ENCODE measurements around the gene CNTNAP5.

CNTNAP5 gene

DNA sequence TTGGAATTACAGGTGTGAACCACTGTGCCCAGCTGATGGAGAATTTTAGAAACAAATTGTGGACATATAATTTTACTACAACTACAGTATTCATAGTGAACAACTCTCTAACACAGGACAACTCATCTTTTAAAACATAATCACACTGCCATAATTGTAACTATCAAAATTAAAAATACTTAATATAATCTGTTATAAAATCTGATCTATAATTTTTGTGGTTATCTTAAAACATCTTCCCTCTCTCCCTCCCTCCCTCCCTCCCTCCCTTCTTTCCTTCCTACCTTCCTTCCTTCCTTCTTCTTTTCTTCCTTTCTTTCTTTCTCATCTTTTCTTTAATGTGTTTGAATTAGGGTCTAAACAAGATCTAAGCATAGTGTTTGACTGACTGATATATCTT lies 577.7 kb downstream of the CNTNAP5 start:
- Histone ChIP-seq H3K4me3 (ENCODE audit: low read length) (no peak overlapping the region), H3K4me1 (ENCODE audit: control insufficient read depth, low read depth, low read length) (no peaks in the 10 kb centered on the region), H3K27ac (ENCODE audit: low read length) (no peak overlapping the region), H3K27me3 (ENCODE audit: control insufficient read depth, insufficient read depth, low read length) (no peaks in the 10 kb centered on the region), H3K36me3 (ENCODE audit: control insufficient read depth, low read depth, low read length) (no peaks in the 10 kb centered on the region), H3K9me3 (ENCODE audit: control insufficient read depth, low read depth, low read length) (no peaks in the 10 kb centered on the region), H3K9ac (ENCODE audit: low read length) (no peak overlapping the region)

DNA sequence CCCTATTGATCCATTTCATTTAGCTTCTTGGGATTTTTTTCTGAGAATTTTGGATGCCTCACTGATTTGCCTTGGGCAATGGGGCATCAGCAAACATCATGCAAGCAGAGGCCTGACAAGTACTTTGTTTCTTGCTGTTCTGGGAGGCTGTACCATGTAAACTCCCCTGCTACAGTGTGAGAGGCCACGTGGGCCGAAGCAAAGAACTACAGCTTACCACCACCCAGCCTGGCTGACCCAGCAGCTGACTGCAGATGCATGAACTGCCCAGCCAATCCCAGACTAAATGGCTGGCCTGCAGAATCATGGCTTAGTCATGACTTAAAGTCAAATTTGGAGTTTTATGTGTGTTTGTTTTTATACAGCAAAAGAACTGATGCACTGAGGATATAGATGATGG lies 579.9 kb downstream of the CNTNAP5 start:
- H3K36me3 ChIP-seq (ENCODE audit: control insufficient read depth, low read depth, low read length): no peaks in the 10 kb centered on the region
- peaks cover 3% of the 10 kb centered on the region for H3K4me1 ChIP-seq (ENCODE audit: control insufficient read depth, low read depth, low read length)
- H3K4me3 ChIP-seq (ENCODE audit: low read length): no peak overlapping the region
- no peaks in the 10 kb centered on the region for H3K9me3 ChIP-seq (ENCODE audit: control insufficient read depth, low read depth, low read length)
- H3K27me3 ChIP-seq (ENCODE audit: control insufficient read depth, insufficient read depth, low read length): no peaks in the 10 kb centered on the region
- no peak overlapping the region for H3K27ac ChIP-seq (ENCODE audit: low read length)
- H3K9ac ChIP-seq (ENCODE audit: low read length): no peak overlapping the region

DNA sequence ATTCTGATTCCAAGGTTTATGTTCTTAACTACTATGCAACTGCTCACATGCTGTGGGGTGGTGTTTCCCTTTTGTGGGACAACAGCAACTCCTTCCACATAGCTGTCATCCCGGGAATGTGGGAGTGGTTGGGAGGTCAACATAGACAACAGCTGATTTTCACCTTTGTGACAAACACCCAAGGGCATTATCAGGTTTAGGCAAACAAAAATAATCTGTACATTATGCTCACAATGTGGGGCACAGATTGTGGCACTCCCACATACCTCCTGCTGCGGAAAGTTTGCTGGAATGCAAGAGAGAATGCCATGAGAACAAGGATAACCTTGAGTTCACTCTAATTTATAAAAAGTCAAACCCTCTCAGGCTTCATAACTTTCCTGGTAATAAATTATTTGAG lies 582.6 kb downstream of the CNTNAP5 start:
- no peaks in the 10 kb centered on the region for H3K9me3 ChIP-seq (ENCODE audit: control insufficient read depth, low read depth, low read length)
- H3K27ac ChIP-seq (ENCODE audit: low read length): no peak overlapping the region
- H3K27me3 ChIP-seq (ENCODE audit: control insufficient read depth, insufficient read depth, low read length): no peaks in the 10 kb centered on the region
- H3K4me3 ChIP-seq (ENCODE audit: low read length): no peak overlapping the region
- no peaks in the 10 kb centered on the region for H3K36me3 ChIP-seq (ENCODE audit: control insufficient read depth, low read depth, low read length)
- H3K9ac ChIP-seq (ENCODE audit: low read length): no peak overlapping the region
- peaks cover 22% of the 10 kb centered on the region for H3K4me1 ChIP-seq (ENCODE audit: control insufficient read depth, low read depth, low read length)

DNA sequence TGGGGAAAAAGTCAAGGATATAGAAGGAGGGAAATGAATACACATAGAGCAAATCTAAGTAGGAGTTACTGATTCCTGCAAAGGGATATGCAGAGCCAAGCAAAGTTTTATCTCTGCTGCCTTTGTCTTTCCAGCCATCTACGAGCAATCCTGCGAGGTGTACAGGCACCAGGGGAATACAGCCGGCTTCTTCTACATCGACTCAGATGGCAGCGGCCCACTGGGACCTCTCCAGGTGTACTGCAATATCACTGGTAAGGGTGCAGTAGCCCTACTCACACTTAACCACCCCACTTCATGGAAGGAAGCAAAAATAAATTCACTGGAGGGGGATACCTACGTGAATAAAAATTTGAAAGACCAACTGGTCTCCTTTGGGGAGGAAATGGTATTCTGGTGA lies 584.6 kb downstream of the CNTNAP5 start:
- no peaks in the 10 kb centered on the region for H3K9me3 ChIP-seq (ENCODE audit: control insufficient read depth, low read depth, low read length)
- peaks cover 22% of the 10 kb centered on the region for H3K4me1 ChIP-seq (ENCODE audit: control insufficient read depth, low read depth, low read length)
- H3K4me3 ChIP-seq (ENCODE audit: low read length): no peak overlapping the region
- H3K27me3 ChIP-seq (ENCODE audit: control insufficient read depth, insufficient read depth, low read length): no peaks in the 10 kb centered on the region
- H3K36me3 ChIP-seq (ENCODE audit: control insufficient read depth, low read depth, low read length): no peaks in the 10 kb centered on the region
- no peak overlapping the region for H3K27ac ChIP-seq (ENCODE audit: low read length)
- H3K9ac ChIP-seq (ENCODE audit: low read length): no peak overlapping the region

DNA sequence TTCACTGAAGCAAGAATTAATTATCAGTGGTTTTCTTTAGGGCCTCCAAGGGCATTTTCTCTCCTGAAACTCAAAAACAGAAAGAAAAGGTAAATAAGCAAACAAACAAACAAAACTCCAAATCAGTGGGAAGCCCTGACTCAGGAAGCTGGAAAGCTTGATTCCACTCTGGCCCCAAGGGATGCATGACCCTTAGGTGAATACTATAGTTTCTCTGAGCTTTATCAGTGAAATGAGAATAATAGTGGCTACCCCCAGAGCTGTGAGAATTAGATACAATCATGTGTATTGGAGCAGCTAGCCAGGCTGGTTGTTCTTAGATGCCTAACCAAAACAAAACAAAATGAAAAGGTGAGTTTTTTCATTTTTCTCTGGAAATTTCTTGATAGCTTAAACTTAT lies 585.1 kb downstream of the CNTNAP5 start:
- H3K27ac ChIP-seq (ENCODE audit: low read length): no peak overlapping the region
- H3K27me3 ChIP-seq (ENCODE audit: control insufficient read depth, insufficient read depth, low read length): no peaks in the 10 kb centered on the region
- H3K9ac ChIP-seq (ENCODE audit: low read length): no peak overlapping the region
- H3K4me1 ChIP-seq (ENCODE audit: control insufficient read depth, low read depth, low read length): peaks cover 22% of the 10 kb centered on the region
- H3K36me3 ChIP-seq (ENCODE audit: control insufficient read depth, low read depth, low read length): no peaks in the 10 kb centered on the region
- no peak overlapping the region for H3K4me3 ChIP-seq (ENCODE audit: low read length)
- H3K9me3 ChIP-seq (ENCODE audit: control insufficient read depth, low read depth, low read length): no peaks in the 10 kb centered on the region

DNA sequence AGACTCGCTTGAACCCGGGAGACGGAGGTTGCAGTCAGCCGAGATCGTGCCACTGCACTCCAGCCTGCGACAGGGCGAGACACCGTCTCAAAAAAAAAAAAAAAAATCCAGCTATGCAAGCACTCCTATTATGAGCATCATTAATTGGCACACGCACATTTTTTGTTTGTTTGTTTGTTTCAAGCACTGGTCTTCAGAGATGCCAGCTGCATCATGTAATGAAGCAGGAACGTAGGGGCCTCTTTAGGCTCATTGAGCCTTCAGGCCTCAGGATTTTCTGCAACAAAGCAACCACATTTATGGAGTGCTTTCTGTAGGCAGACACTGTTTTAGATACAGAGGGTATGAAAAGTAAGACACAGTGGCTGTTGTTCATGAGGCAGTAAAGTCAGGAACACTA lies 585.8 kb downstream of the CNTNAP5 start:
- Histone ChIP-seq H3K27ac (ENCODE audit: low read length) (no peak overlapping the region), H3K9ac (ENCODE audit: low read length) (no peak overlapping the region), H3K4me1 (ENCODE audit: control insufficient read depth, low read depth, low read length) (peaks cover 22% of the 10 kb centered on the region), H3K4me3 (ENCODE audit: low read length) (no peak overlapping the region), H3K36me3 (ENCODE audit: control insufficient read depth, low read depth, low read length) (no peaks in the 10 kb centered on the region), H3K9me3 (ENCODE audit: control insufficient read depth, low read depth, low read length) (no peaks in the 10 kb centered on the region), H3K27me3 (ENCODE audit: control insufficient read depth, insufficient read depth, low read length) (no peaks in the 10 kb centered on the region)

DNA sequence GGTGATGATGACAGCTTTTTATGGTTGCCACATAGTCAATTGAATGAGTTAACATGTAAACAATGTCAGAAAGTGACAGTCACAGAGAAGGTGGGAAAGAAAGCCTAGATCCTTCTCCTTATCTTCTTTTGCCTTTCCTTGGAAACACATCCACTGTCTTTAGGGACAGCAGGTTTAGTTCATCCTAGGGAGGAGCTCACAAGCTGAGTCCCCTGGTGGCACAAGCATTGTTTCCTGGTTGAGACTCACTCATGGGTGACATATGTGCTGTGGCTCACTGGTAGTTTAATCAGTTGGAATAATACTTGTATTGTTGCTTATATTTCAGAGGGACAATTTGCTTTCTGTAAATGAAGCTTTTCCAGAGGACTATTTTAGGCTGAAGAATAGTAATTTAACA lies 598.5 kb downstream of the CNTNAP5 start:
- H3K27ac ChIP-seq (ENCODE audit: low read length): no peak overlapping the region
- H3K27me3 ChIP-seq (ENCODE audit: control insufficient read depth, insufficient read depth, low read length): no peaks in the 10 kb centered on the region
- no peak overlapping the region for H3K4me3 ChIP-seq (ENCODE audit: low read length)
- no peaks in the 10 kb centered on the region for H3K9me3 ChIP-seq (ENCODE audit: control insufficient read depth, low read depth, low read length)
- H3K4me1 ChIP-seq (ENCODE audit: control insufficient read depth, low read depth, low read length): no peaks in the 10 kb centered on the region
- no peak overlapping the region for H3K9ac ChIP-seq (ENCODE audit: low read length)
- H3K36me3 ChIP-seq (ENCODE audit: control insufficient read depth, low read depth, low read length): no peaks in the 10 kb centered on the region

DNA sequence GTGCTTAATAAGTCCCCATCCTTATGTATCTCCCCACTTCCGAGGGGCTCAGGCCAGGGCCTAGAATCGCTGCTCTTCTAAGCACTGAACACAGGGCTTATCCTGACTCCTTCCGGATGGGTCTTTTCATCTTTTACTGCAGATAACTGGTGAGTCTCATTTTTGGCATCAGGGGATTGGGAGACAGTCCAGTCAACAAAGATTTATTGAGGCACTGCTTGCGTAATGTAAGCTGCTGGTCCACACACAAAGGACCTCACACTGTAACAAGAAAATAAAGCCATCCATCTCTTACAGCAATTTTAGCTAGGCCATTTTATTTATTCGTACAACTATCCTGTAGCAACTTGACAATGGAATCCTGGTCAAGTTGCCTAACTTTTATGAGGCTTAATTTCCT lies 600.5 kb downstream of the CNTNAP5 start:
- Histone ChIP-seq H3K9me3 (ENCODE audit: control insufficient read depth, low read depth, low read length) (no peaks in the 10 kb centered on the region), H3K4me1 (ENCODE audit: control insufficient read depth, low read depth, low read length) (no peaks in the 10 kb centered on the region), H3K9ac (ENCODE audit: low read length) (no peak overlapping the region), H3K27me3 (ENCODE audit: control insufficient read depth, insufficient read depth, low read length) (no peaks in the 10 kb centered on the region), H3K36me3 (ENCODE audit: control insufficient read depth, low read depth, low read length) (no peaks in the 10 kb centered on the region), H3K4me3 (ENCODE audit: low read length) (no peak overlapping the region), H3K27ac (ENCODE audit: low read length) (no peak overlapping the region)

DNA sequence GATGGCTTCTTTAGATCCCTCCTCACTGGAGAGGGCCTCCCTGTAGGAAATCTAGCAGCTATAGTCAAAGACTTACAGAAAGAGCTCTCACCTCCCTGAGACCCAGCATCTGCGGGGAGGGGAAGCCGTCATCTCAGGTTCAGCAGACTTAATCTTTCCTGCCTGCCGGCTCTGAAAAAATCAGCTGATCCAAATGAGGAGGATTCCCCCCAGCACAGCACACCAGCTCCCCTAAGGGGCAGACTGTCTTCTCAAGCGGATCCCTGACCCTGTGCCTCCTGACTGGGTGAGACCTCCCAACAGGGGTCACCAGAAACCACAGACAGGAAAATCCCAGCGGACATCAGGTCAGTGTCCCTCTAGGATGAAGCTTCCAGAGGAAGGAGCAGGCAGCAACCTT lies 601.9 kb downstream of the CNTNAP5 start:
- no peaks in the 10 kb centered on the region for H3K4me1 ChIP-seq (ENCODE audit: control insufficient read depth, low read depth, low read length)
- H3K9me3 ChIP-seq (ENCODE audit: control insufficient read depth, low read depth, low read length): no peaks in the 10 kb centered on the region
- H3K27ac ChIP-seq (ENCODE audit: low read length): no peak overlapping the region
- no peak overlapping the region for H3K4me3 ChIP-seq (ENCODE audit: low read length)
- H3K27me3 ChIP-seq (ENCODE audit: control insufficient read depth, insufficient read depth, low read length): no peaks in the 10 kb centered on the region
- no peaks in the 10 kb centered on the region for H3K36me3 ChIP-seq (ENCODE audit: control insufficient read depth, low read depth, low read length)
- H3K9ac ChIP-seq (ENCODE audit: low read length): no peak overlapping the region

DNA sequence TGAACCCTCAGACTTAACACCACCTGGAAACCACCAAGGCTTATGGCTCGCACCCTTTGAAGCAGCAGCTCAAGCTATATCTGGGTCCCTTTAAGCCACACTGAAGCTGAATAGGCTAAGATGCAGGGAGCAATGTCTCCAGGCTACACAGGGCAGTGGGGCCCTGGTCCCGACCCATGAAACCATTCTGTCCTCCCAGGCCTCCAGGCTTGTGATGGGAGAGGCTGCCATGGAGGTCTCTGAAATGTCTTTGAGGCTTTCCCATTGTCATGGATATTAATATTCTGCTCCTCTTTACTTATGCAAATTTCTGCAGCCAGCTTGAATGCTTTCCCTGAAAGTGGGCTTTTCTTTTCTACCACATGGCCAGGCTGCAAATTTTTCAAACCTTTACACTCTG lies 608.7 kb downstream of the CNTNAP5 start:
- no peaks in the 10 kb centered on the region for H3K27me3 ChIP-seq (ENCODE audit: control insufficient read depth, insufficient read depth, low read length)
- no peaks in the 10 kb centered on the region for H3K4me1 ChIP-seq (ENCODE audit: control insufficient read depth, low read depth, low read length)
- H3K9ac ChIP-seq (ENCODE audit: low read length): no peak overlapping the region
- H3K4me3 ChIP-seq (ENCODE audit: low read length): no peak overlapping the region
- no peaks in the 10 kb centered on the region for H3K9me3 ChIP-seq (ENCODE audit: control insufficient read depth, low read depth, low read length)
- H3K36me3 ChIP-seq (ENCODE audit: control insufficient read depth, low read depth, low read length): no peaks in the 10 kb centered on the region
- H3K27ac ChIP-seq (ENCODE audit: low read length): no peak overlapping the region

DNA sequence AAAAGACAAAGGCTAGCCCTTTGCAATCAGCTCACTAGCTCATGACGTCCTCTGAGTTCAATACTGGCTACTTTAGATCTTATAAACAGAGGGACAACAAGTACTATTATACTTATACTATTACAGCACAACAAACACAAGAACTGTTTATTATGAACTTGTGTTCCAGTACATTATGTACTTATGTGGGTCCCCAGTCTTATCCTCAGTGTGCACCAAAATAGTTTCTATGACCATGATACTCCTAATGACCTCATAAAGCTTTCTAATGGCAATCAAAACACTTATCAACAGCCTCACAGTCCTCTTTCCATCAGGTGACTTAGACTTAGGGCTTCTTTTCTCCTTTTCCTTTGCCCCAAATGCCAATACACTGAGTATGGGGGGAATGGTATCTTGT lies 614.4 kb downstream of the CNTNAP5 start:
- Histone ChIP-seq H3K9me3 (ENCODE audit: control insufficient read depth, low read depth, low read length) (no peaks in the 10 kb centered on the region), H3K9ac (ENCODE audit: low read length) (no peak overlapping the region), H3K27ac (ENCODE audit: low read length) (no peak overlapping the region), H3K27me3 (ENCODE audit: control insufficient read depth, insufficient read depth, low read length) (no peaks in the 10 kb centered on the region), H3K4me1 (ENCODE audit: control insufficient read depth, low read depth, low read length) (no peaks in the 10 kb centered on the region), H3K36me3 (ENCODE audit: control insufficient read depth, low read depth, low read length) (no peaks in the 10 kb centered on the region), H3K4me3 (ENCODE audit: low read length) (no peak overlapping the region)

DNA sequence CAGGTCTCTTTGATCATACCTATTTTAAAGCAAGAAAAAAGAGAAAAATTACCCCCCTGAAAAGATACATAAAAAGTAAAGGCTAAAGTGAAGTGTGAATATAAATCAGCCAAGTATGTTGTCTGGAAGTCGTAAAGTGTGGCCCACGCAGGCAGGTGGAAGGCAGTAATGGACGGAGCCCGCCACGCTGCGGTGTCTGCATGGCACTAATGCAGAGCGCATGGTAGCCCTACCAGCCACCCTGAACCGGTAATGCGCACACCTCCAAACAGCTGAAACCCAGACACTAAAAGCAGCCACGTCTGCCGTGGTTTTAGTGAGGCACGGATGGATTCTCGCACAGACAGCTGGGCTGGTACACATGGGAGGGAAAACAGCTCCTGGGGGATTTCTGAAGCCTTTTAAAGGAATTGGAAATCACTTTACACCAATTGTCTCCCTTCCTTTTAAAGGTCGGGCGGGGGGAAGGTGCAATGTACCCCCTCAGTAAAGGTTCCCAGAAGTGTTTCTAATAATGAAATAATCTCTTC lies 615.2 kb downstream of the CNTNAP5 start:
- Histone ChIP-seq H3K27me3 (ENCODE audit: control insufficient read depth, insufficient read depth, low read length) (no peaks in the 10 kb centered on the region), H3K4me3 (ENCODE audit: low read length) (no peak overlapping the region), H3K36me3 (ENCODE audit: control insufficient read depth, low read depth, low read length) (no peaks in the 10 kb centered on the region), H3K27ac (ENCODE audit: low read length) (no peak overlapping the region), H3K4me1 (ENCODE audit: control insufficient read depth, low read depth, low read length) (no peaks in the 10 kb centered on the region), H3K9me3 (ENCODE audit: control insufficient read depth, low read depth, low read length) (no peaks in the 10 kb centered on the region), H3K9ac (ENCODE audit: low read length) (no peak overlapping the region)
